ENCODE data around the gene CSK. TPM values are rescaled to one million over a fixed set of nuclear protein-coding genes. Genes with fewer than 3 reads are reported as not detected.

CSK gene
- total and polyA plus RNA-seq, 2 donors (not counting 1 experiment from before 2014, with no cell fraction given), result 325 to 651 TPM

DNA sequence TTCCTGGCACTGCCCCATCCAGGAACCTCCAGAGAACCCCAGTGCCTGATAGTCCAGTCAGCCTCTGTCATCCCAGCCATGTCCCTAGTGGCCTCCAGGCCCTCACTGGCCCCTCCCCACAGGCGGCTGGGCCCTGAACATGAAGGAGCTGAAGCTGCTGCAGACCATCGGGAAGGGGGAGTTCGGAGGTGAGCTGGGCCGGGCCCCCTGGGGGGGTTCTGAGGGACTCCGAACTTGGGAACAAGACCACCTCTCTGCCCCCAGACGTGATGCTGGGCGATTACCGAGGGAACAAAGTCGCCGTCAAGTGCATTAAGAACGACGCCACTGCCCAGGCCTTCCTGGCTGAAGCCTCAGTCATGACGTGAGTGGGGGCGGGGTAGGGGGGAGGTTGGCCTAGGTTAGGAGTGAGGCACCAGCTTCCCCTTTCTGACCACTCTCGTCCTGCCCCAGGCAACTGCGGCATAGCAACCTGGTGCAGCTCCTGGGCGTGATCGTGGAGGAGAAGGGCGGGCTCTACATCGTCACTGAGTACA is 18.7 kb downstream of the CSK start:
- Histone ChIP-seq H2AFZ (ENCODE audit: insufficient read depth, low read depth, low read length, poor library complexity, severe bottlenecking) (no peak overlapping the region), H3K27ac (ENCODE audit: low read length in 2 of 2) (peak overlapping the region; percentile 60 to 93), H3K4me1 (ENCODE audit: control insufficient read depth in 2 of 2, insufficient read depth in 2 of 2, low read length in 2 of 2) (peaks cover 50 to 55% of the 10 kb centered on the region in 2 donors), H4K20me1 (ENCODE audit: control insufficient read depth, insufficient read depth, low read length, poor library complexity, severe bottlenecking) (peaks cover 92% of the 10 kb centered on the region), H3K4me3 (ENCODE audit: control extremely low read depth in 1 of 5, extremely low read depth in 1 of 5, insufficient read depth in 1 of 5, low read depth in 2 of 5, low read length in 4 of 5) (no peak overlapping the region), H3K9ac (ENCODE audit: low read length) (no peak overlapping the region), H3K27me3 (replicated peaks in 1 of 4; ENCODE audit: control extremely low read depth in 1 of 4, control insufficient read depth in 3 of 4, insufficient read depth in 4 of 4, low read length in 3 of 4) (no peaks in the 10 kb centered on the region), H3K4me2 (replicated peaks; ENCODE audit: low read depth, low read length, poor library complexity, severe bottlenecking) (peak overlapping the region; percentile 62), H3K36me3 (replicated peaks in 1 of 2; ENCODE audit: control extremely low read depth in 1 of 2, control insufficient read depth in 1 of 2, extremely low read depth in 1 of 2, insufficient read depth in 2 of 2, low read length in 1 of 2) (peaks cover 0 to 79% of the 10 kb centered on the region in 2 experiments), H3K79me2 (ENCODE audit: control insufficient read depth, insufficient read depth, low read length) (peaks cover 58% of the 10 kb centered on the region), H3K9me3 (ENCODE audit: control extremely low read depth in 1 of 3, control insufficient read depth in 2 of 3, insufficient read depth in 1 of 3, low read length in 2 of 3) (no peaks in the 10 kb centered on the region)
- no peak overlapping the region for H3K4me3 Mint-ChIP-seq
- no peaks in the 10 kb centered on the region for H3K9me3 Mint-ChIP-seq (ENCODE audit: insufficient read depth)
- peaks cover 46% of the 10 kb centered on the region for H3K4me1 Mint-ChIP-seq
- ChIA-PET CTCF (interaction anchor here (1.5 to 37.1 kb wide), 9 partner anchors 8 to 168 kb away, joined by 4 to 2548 read pairs (median 15); partner anchors contain the start of gene CSK), POLR2A (interaction anchor here (0.9 to 15.8 kb wide), 6 partner anchors 10 to 43 kb away, joined by 3 to 572 read pairs (median 8); partner anchors contain the start of gene CSK)
- intact Hi-C loops (cut with micrococcal nuclease), result loop anchor here (1.0 to 2.0 kb wide), 5 partner anchors 13 to 42 kb away; partner anchors contain the start of gene ULK3
- DNase-seq (no peak), ATAC-seq (ENCODE audit: low read depth) (no peak)
- 83% methylated on average over 13 of the region's 20 CpGs for WGBS (ENCODE audit: insufficient coverage)
- TF ChIP-seq EZH2 (IDR thresholded peaks at IDR 0.05; ENCODE audit: borderline replicate concordance, insufficient read depth, low read depth, low read length, poor library complexity, severe bottlenecking), result no peak
- TF ChIP-seq, protein P1, sequence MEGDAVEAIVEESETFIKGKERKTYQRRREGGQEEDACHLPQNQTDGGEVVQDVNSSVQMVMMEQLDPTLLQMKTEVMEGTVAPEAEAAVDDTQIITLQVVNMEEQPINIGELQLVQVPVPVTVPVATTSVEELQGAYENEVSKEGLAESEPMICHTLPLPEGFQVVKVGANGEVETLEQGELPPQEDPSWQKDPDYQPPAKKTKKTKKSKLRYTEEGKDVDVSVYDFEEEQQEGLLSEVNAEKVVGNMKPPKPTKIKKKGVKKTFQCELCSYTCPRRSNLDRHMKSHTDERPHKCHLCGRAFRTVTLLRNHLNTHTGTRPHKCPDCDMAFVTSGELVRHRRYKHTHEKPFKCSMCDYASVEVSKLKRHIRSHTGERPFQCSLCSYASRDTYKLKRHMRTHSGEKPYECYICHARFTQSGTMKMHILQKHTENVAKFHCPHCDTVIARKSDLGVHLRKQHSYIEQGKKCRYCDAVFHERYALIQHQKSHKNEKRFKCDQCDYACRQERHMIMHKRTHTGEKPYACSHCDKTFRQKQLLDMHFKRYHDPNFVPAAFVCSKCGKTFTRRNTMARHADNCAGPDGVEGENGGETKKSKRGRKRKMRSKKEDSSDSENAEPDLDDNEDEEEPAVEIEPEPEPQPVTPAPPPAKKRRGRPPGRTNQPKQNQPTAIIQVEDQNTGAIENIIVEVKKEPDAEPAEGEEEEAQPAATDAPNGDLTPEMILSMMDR (IDR thresholded peaks at IDR 0.05), result no peak
- peak overlapping the region; percentile 90 for H3K27ac Mint-ChIP-seq
- no peaks in the 10 kb centered on the region for H3K27me3 Mint-ChIP-seq

Data from B cell (primary cell).